ENCODE measurements around the gene BLM.
"Not testable (repeated sequence)": the region's sequence is repeated elsewhere in the genome, so short reads cannot be mapped to it uniquely, and the experiment has no call there.

Gene BLM

DNA sequence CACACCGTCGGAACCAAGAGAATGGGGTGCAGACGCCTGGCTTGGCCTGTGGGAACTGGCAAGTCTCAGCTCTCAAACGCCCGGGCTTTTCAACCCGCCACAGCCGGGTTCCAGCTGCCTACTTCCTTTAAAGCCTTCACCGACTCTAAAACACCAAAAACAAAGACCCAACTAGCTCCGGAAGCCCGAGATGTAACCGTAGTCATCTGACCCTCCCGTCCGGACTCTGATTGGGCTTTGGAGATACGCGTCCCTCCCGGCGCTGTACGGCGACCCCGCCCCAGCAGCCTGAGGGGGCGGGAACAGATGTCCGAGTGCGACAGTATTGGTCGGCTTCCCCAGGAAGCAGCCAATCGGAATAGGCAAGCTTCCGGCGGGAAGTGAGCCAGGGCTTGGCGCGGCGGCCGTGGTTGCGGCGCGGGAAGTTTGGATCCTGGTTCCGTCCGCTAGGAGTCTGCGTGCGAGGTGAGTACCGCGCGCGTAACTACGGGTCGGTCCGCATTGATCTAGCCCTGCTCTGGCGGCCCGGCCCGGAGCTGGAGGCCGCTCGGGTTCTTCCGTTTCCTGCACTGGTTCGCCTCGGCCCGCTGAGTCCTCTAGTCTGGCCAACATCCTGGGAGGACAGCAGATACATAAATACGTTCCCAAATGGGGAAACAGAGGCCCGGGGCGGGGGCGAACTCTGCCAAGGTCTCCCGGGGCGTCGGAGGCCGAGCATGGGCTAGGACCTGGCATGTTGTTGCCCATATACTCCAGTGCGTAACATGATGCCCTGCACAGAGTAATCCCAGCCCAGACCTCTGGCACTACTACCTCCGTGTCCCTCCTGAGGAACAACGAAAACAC, at the start of gene BLM:
BLM (plus strand) TSS at position 371 of the 846 bp plus-strand sequence. CDS start 30,047 bp downstream, outside the sequence.
- peak; percentile 74 to 95 for DNase-seq

DNA sequence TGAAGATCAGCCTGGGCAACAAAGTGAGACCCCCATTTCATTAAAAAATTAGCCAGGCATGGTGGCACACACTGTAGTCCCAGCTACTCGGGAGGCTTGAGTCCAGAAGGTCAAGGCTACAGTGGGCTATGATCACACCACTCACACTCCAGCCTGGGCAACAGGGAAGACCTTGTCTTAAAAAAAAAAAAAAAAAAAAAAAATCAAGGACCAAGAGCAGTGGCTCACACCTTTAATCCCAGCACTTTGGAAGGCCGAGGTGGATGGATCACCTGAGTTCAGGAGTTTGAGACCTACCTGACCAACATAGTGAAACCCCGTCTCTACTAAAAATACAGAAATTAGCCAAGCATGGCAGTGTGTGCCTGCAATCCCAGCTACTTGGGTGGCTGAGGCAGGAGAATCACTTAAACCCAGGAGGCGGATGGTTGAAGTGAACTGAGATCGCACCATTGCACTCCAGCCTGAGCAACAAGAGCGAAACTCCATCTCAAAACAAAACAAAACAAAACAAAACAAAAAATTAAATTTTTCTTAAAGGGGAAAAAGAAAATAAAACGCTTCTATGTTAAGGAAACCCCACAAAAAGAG, 49.3 kb upstream of the BLM start:
- not testable (repeated sequence) for DNase-seq

DNA sequence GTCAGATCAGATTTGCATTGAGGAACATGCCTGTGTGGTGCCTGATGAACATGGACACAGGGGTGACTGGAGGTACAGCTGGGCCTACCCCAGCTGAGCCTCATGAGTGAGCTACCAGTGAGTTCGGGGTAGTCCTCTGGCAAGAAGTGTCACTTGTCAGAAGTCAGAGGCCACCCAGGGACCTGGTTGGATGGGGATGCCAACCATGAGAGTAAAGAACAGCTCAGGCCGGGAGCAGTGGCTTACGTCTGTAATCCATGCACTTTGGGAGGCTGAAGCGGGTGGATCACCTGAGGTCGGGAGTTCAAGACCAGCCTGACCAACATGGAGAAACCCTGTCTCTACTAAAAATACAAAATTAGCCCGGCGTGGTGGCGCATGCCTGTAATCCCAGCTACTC, 46.5 kb upstream of the BLM start:
- not testable (repeated sequence) for DNase-seq

DNA sequence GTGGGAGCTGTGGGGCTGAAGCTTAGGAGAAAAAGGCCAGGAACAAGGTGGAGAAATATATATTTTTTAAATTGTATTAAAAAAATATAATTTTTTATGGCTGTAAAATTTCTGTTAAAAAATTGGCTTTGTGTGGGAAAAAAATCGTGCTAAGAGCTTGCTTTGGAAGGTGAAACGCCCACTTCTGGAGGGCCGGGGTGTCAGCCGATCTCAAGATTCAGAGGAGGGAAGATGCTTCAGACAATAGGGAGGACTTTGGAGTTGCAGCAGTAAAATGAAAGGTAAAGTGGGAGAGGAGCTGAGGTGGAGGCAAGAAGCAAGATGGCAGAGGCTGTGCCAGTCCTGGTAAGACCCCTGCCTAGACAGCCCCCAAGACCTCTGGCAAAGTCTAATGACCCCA, 45.9 kb upstream of the BLM start:
- no peak for DNase-seq

DNA sequence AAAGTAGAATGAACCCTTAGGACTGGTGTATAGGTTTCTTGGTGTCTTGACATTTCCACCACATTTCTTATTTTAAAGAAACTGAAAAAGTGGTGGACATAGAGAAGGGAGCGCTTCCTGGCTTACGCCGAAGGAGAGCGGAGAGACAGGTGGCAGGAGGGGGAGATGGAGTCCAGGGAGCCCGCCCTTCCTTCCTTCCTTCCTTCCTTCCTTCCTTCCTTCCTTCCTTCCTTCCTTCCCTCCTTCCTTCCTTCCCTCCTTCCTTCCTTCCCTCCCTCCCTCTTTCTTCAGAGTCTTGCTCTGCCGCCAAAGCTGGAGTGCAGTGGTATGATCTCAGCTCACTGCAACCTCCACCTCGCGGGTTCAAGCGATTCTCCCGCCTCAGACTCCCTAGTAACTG, 43.8 kb upstream of the BLM start:
- DNase-seq: not testable (repeated sequence)

DNA sequence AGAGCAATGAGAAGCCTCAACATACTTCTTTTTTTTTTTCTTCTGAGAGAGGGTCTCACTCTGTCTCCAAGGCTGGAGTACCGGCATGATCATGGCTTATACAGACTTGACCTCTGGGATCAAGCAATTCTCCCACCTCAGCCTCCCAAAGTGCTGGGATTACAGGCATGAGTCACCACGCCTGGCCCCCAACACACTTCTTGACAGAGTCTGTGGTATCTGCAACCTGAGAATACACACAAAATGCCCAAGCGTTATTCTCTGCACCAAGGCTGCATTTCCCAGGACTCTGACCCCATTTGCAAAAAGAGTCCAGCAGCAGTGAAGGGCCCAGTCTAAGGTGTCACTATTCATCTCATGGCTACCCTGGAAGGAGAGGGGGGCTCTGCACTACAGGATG, 42.7 kb upstream of the BLM start:
- DNase-seq: no peak

DNA sequence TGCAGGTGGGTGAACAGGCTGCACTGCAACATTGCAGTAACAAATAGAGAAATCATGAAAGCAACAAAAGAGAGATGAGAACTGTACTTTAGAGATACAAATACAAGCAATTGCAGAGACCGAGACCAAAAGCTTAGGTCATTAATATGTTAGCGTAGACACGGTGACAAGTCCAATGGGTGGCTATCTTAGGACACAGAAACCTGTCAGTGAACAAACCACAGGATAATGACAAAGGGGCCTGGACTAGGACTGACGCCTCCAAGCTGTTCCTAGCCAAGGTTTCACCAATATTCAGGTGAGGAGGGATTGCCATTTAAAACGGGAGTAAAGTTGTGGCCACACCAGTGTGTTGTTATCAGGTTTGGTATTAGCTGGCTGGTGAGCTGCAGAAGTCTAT, 41.7 kb upstream of the BLM start:
- DNase-seq: no peak

DNA sequence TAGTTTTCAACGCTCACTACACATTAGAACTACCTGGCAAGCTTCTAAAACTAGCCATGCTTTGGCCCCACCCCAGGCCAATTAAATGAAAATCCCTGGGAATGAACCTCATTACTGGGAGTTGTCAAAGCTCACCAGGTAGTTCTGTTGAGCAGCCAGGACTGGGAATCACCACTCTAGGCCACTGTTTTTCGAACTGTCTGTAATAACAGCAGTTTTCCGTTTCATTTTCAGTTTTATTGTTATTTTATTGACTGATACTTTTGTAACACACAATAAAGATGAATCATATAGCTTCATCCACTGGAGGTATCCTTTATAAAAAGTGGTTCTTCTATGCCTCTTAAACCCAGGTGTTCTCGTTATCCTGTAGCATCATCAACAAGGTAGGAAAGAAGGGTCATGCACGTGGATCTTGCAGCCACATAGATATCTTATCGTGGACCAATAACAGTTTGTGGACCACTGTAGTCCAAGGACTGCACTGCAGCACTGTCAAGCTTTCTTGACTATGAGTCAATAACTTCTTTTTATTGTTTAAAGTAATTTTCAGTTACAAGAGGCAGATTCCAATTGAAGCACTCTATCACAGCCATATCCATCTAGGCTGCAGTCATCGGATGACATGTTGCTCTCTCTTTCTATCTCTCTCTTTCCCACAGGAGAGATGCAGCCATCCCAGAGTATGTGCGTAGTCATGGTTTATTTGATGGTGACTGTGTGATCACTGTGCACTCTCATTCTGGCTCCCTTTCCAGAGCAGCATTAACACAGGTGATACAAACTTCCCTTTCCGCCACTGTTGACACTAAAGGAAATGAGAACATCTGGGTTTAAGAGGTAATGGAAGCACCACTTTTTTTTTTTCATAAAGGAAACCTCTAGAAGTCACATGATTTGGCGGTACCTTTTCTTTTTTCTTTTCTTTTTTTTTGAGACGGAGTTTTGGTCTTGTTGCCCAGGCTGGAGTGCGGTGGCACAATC, 39.0 kb upstream of the BLM start:
- DNase-seq: no peak

DNA sequence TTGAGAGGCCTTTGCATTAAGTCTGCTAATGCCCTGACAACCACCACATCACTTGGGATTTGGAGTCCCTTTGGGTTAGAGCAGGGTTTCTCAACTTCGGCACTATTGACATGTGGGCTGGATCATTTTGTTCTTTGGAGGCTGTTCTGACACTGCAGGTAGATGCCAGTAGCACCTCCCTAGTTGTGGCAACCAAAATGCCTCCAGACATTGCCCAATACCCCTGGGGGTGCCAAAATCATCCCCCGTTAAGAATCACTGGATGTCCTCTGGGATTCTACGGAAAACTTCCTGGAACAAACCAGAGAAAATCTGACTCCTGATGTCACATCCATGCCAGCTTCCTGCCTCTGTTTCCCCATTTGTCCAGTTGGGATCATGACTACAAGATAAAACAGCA, 37.2 kb upstream of the BLM start:
- no peak for DNase-seq

DNA sequence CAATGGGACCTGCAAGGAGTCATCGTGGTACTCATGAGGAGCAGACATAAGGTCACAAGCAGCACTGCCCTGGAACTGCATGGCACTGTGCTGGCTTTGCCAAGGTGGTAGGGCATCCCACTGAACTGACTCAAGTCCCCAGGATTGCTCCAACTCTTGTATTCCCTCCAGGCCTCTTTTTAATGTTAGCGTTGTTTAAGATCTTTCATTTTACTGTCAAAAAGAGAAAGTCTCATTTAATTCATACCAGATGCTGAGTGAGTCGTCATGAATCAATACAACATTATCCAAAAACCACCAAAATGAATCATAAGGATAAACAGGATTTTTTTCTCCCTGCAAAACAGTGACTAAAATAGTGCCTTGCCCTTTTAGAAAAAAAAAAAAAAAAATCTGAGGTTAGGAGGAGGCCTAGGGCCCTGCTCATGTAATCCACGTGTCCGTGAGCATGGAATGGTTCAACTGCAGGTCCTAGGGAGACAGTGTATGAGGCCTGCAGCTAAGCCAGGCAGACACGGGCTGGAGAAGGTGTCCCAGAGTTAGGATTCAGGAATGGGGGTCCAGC, 36.7 kb upstream of the BLM start:
- no peak for DNase-seq

DNA sequence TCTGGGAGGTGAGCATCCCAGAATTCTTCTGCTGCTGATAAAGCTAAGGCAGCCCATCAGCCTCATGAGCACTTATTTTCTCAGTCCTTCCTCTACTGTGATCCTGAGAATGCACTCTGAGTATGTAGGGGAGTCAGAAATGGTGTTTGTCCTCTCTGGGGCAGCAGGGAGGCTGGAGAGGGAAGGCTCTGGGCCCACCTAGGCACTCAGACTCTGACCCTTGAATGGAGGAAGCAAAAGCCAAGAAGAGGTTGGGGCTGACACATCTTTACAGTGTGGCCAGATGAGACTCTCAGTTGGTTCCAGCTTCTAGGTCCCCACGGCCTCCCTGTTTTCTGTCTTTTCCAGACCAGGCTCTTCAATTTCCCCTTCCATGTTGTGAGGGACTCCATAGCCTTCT, 36.1 kb upstream of the BLM start:
- no peak for DNase-seq

DNA sequence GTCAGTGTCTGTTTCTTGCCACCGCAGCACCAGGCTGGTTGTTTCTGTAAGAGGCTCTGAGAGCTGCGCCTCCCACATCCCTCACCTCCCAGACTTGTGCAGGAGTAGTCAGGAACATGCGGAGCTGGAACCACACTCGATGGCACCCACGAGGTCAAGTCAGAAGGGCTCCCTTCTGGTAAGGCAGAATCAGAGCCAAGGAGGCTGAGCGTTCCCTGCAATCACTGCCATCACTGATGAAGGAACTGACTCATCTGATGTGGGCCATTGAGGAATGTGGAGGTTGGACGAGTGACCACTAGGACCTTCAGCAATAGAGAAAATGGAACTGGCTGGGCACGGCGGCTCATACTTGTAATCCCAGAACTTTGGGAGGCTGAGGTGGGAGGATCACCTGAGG, 35.7 kb upstream of the BLM start:
- no peak for DNase-seq

DNA sequence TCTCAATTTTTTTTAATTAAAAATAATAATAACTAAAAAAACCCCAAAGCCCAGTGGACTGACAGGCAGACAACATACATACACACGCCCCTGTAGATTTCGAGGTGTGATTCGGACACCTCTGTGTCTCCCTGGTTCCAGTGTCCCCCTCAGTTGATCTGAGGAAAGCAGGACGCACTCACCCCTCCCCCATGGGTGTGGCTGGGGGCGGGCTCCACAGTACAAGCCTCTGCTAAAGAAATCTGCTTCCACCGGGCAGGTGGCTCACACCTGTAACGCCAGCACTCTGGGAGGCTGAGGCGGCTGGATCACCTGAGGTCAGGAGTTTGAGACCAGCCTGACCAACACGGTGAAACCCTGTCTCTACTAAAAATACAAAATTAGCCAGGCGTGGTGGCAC, 33.8 kb upstream of the BLM start:
- DNase-seq: no peak

DNA sequence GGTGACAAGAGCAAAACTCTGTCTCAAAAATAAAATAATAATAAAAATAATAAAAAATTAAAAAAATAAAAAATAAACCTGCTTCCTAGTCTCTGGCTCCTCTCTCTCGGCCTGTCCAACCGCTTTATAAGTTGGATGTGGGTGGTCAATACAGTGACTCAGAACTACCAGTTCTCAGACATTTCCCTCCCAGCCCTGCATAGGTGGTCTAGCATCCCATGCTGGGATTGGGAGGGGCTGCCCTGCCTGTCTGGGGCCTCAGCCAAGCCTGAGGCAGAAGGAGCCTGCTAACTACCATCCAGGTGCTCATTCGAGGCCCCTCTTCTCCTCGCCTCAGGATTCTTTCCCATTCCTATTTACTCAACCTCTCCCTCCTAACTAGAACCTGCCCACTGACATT, 33.3 kb upstream of the BLM start:
- no peak for DNase-seq

DNA sequence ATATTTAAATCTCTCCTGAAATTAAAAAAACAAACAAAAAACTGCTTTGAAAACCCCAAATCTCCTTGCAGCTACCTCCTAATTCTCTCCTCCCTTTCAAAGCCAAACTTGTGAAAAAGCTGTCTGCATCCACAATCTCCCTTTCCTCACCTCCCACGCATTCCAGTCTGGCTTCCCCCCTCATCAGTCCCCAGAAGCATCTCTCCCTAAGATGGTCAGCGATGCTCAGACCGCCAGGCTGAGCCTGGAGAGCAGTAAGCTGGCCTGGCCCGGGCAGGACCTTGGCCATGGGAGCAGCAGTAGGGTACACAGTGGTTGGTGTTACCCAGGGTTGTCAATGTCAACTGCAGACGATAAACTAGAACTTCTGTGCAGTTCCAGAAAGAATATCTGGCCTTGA, 32.9 kb upstream of the BLM start:
- no peak for DNase-seq

DNA sequence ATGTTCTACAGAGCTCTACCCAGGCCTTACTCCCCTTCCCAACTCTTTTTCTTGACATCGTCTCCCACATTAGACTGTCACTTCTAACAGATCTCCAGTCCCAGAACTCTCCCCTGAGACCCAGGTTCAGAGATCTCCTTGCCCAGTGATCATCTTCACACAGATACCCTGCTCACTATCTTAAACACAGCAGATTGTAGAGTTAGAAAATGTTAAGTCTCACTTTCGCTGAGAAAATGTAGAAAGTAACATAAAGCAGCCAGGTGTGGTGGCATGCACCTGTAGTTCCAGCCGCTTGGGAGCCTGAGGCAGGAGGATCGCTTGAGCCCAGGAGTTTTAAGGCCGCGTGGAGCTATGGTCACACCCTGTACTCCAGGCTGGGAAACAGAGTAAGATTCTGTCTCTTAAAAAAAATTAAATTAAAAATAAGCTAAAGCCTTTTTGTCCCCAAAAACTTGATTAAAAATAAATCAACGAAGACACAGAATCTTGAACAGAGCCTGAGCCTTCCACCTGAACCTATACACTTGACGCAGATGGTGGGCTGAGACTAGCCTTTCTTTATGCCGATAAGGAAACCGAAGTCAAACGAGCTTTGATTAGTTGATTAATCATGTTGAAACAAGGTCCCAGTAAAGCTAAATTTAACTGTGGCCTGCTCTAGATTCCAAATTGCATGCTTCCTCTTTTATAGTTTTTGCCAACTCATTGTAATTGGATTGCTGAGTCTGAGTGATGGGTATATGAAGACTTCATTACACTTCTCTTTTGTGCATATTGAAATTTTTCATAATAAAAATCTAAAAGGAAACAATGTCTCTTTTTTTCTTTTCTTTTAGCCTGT, 31.3 kb upstream of the BLM start:
- no peak for DNase-seq

DNA sequence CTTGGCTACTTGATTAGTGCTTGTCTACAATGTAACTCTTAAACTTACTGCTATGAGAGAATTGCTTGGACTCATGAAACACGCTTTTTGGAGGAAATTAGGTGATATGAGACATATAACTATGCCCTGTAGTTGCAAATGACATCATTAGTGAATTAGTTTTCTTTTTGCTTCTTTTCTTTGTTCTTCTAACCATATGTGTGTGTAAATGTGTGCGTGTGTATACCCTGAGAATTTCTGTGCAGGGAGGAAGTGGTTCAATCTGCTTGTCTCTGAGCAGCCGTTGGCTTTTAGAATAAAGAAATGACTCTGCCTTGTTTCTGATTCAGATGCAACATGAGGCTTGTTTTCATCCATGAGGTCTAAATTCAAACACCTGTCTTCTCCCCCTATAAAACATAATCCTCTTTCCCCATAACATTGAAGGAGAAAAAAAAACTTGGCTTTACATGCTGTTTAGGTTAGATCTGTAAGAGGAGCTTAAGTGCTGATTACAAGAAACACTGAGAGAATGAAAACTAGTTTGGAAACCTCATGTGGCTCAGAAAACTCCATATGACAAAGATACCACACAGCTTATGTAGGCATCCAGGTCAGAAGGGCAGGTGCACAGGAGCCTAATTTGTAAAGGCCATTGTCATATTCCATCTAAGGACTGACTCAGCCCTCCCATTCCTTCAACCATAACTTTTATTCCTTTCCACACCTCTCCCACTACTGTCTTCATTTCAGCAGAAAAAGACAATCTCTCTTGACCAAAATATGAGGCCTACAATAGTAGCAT, 30.5 kb upstream of the BLM start:
- DNase-seq: no peak

DNA sequence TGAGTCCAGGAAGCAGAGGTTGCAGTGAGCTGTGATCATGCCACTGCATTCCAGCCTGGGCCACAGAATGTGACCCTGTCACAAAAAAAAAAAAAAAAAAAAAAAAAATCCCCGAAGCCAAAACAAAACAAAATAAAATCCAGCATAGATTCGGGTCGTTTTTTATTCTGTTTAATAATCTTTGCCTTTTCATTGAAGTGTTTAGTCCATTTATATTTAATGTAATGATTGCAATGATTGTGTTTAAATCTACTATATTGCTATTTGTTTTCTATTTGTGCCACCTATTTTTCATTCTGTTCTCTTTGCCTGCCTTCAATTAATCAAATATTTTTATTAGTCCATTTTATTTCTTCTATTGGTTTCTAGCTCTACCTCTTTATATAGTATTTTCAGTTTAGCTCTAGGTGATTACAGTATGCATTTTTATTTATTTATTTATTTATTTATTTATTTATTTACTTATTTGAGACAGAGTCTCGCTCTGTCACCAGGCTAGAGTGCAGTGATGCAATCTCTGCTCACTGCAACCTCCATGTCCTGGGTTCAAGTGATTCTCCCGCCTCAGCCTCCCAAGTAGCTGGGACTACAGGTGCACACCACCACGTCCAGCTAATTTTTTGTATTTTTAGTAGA, 27.7 kb upstream of the BLM start:
- DNase-seq: not testable (repeated sequence)

DNA sequence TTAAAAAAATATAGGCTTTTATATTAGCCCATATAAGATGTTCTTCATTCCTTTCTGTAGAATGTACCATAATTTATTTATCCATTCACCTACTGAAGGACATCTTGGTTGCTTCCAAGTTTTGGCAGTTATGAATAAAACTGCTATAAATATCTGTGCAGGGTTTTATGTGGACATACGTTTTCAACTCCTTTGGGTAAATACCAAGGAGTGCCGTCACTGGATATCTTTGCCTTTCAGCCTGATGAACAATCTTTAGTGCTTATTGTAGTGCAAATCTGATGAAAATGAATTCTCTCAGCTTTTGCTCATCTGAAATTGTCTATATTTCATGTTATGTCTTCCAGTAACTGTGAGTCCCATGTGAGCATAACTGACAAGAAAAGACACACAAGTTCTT, 26.6 kb upstream of the BLM start:
- no peak for DNase-seq

DNA sequence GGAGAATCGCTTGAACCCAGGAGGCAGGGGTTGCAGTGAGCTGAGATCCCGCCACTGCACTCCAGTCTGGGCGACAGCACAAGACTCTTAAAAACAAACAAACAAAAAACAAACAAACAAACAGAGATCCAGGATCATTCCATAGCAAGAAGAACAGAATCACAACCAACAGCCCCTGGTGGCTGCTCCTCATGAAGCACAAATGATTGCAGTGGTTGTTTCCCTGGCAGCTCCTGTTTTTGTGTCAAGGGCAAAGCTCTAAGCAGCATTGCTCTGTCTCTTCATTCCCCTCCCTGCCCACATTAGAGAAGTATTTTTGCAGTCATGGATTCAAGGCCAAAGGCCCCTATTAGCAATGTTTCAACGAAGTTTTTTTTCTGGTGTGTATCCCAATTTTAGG, 25.8 kb upstream of the BLM start:
- no peak for DNase-seq

All from NCI-H187 (cell line).